Measurements from ENCODE around the gene VIPR2.
"Not testable (repeated sequence)": the region's sequence is repeated elsewhere in the genome, so short reads cannot be mapped to it uniquely, and the experiment has no call there.

Gene VIPR2

DNA sequence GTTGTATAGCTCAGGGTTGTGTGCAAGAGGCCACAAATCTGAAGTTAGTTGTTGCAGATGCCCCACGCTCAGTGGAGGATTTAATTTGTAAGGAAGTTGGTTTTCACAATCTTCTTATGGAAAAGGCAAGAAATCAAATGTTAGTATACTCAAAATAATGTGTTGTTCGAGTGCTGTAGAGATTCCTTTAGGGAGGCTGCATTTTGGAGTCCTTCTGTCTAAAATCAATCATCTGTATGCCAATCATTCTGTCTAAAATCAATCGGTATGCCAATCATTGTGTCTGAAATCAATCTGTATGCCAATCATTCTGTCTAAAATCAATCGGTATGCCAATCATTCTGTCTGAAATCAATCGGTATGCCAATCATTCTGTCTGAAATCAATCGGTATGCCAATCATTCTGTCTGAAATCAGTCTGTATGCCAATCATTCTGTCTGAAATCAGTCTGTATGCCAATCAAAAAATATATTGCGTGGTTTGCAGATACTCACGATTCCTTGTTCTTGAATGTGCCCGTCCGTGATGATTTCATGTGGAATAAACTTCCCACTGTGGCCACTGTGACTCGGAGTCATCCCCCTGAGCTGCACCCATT lies 19.1 kb upstream of the VIPR2 start:
- not testable (repeated sequence) for H3K36me3 Mint-ChIP-seq (ENCODE audit: low read depth); H3K27ac Mint-ChIP-seq; H3K27me3 Mint-ChIP-seq; H3K4me3 Mint-ChIP-seq; H3K4me1 Mint-ChIP-seq; DNase-seq; H3K9me3 Mint-ChIP-seq; ATAC-seq

DNA sequence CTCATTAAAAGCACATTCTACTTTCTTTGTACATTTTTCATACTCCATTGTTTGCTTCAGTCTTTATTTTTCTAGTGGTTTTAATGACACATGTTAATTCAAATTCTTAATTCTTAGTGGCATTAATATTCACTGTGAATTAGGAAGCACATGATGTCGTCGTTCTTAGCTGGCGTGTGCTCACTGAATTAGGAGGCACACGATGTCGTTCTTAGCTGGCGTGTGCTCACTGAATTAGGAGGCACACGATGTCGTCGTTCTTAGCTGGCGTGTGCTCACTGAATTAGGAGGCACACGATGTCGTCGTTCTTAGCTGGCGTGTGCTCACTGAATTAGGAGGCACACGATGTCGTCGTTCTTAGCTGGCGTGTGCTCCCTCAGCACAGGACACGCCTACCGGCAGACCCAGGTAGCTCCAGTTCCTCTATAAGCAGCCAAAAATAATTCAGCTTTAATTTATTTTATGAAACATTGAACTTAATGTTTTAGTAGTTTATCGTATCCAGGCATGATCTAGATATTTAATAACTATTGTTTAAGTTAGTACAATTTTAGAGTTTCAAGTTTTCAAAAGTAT lies 17.5 kb upstream of the VIPR2 start:
- H3K36me3 Mint-ChIP-seq (ENCODE audit: low read depth); DNase-seq; H3K27ac Mint-ChIP-seq; H3K4me3 Mint-ChIP-seq; H3K4me1 Mint-ChIP-seq; H3K27me3 Mint-ChIP-seq; ATAC-seq; H3K9me3 Mint-ChIP-seq: not testable (repeated sequence)

DNA sequence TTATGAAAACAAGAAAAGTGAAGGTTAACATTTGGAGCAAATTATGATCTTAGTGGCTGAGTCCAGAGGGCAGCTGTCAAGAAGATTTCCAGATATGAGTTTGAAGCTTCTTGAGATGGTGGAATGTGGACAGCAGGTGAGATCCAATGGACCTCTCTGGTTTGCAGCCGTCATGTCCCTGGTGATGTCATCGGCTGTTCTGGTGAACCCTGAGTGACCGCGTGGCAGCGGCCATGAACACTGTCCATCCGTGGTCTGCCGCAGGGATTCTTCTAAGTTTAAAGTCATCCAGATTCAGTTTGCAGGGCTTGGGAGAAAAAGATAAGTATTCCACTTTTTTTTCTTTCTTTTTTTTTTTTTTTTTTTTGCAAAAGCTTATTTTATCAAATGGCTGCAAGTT lies 15.8 kb upstream of the VIPR2 start:
- H3K27me3 Mint-ChIP-seq, result peaks cover 1% of the 10 kb centered on the region
- no peaks in the 10 kb centered on the region for H3K36me3 Mint-ChIP-seq (ENCODE audit: low read depth)
- no peaks in the 10 kb centered on the region for H3K4me1 Mint-ChIP-seq
- no peak for ATAC-seq
- no peaks in the 10 kb centered on the region for H3K9me3 Mint-ChIP-seq
- no peak overlapping the region for H3K4me3 Mint-ChIP-seq
- H3K27ac Mint-ChIP-seq, result no peak overlapping the region
- DNase-seq, result no peak

DNA sequence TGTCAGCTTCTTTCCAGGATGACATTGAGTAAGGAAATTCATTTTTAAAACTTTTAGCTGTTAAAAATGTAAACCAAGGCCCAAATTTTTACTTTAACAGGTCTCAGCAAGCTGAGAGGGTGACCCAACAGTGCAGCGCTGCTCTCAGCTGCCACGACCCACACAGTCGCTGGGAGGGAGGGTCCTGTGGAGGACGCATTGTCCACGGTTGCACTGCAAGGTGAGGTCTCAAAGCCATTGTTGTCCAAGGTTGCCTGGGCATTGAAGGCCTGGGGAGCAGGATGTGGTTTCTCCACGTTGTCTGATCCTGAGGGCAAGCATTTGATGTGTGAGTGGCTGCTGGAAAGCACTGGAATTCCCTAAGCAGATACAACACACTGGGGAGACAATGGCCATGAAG lies 15.1 kb upstream of the VIPR2 start:
- Mint-ChIP-seq H3K9me3 (no peaks in the 10 kb centered on the region), H3K27me3 (peaks cover 1% of the 10 kb centered on the region), H3K4me3 (no peak overlapping the region), H3K36me3 (ENCODE audit: low read depth) (no peaks in the 10 kb centered on the region), H3K4me1 (no peaks in the 10 kb centered on the region), H3K27ac (no peak overlapping the region)
- ATAC-seq (no peak), DNase-seq (no peak)

DNA sequence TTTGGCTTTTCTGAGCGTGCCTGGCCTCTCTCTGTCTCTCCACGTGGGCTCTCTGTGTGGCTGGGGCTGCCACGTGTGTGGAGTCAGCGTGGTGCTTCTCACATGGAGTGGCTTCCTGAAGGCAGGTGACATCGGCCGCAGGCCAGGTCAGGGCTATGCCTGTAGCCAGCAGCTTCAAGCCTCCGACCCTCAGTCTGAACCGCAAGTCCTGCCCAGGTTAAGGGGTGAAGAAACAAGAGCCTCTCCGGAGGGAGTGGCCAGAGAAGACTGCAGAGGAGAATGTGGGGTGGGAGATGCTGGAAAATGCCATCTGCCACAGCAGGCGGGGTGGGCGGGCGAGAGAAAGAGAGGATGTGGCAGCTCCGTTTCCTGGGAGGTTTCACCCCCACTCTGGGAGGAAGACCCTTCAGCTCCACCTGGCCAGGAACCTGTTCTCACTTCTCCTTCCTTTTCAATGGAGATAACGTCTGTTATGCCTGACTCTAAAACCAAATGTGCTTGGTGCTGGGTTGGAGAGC lies 14.3 kb upstream of the VIPR2 start:
- Mint-ChIP-seq H3K4me1 (no peaks in the 10 kb centered on the region), H3K36me3 (ENCODE audit: low read depth) (no peaks in the 10 kb centered on the region), H3K27me3 (peaks cover 1% of the 10 kb centered on the region), H3K27ac (no peak overlapping the region), H3K9me3 (no peaks in the 10 kb centered on the region), H3K4me3 (no peak overlapping the region)
- no peak for ATAC-seq
- DNase-seq, result no peak

DNA sequence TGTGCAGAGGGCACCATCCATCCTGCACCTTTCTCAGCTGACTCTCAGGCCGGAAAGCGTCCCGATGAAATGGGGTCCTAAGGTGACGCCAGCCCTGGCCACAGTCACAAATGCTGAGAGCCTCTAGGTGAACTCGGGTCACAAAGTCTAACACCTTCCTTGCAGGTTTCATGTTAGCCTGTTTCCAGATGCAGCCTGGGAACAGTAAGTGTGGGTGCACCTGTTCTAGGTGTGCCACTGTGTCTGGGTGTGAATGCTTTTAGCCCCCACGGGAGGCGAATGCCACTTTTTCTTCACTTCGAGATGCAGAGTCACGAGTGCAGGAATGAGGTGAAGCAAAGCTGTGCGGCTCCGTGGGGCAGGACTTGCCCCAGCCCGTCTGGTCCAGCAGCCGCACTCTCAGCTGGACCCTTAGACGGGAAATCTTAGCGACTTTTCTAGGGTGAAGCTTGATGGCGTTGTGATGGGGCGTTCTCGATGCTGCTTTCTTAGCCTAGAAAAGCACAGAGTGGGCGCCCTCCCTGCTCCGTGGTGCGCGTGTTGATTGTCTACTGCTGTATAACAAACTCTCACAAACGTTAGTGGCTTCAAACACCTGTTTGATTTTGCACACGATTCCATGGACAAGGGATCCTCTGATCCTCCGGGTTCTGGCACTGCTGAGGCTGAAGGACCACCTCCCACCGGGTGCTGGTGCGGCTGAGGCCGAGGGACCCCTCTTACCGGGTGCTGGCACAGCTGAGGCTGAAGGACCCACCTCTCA lies 13.6 kb upstream of the VIPR2 start:
- DNase-seq (no peak), ATAC-seq (no peak)
- H3K4me1 Mint-ChIP-seq, result no peaks in the 10 kb centered on the region
- H3K27me3 Mint-ChIP-seq, result peaks cover 1% of the 10 kb centered on the region
- H3K27ac Mint-ChIP-seq, result no peak overlapping the region
- H3K36me3 Mint-ChIP-seq (ENCODE audit: low read depth), result no peaks in the 10 kb centered on the region
- no peaks in the 10 kb centered on the region for H3K9me3 Mint-ChIP-seq
- no peak overlapping the region for H3K4me3 Mint-ChIP-seq

DNA sequence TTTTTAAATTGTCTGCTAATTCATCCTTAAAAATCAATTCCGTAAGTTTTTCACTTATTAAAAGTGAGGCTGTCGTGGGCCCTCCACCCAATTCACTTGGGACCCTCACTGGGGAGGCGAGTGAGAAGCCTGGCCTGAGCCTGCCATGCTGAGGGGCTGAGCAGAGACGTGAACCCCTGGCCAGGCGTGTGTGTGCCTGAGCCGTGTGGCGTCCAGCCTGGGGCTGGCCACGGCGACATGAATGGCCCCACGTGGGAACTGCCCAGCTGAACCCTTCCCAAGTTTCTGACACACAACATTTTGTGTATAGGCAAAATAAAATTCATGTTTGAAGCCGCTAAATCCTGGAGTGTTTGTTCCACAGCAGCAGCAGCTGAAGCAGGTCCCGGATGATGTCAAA lies 13.0 kb upstream of the VIPR2 start:
- Mint-ChIP-seq H3K4me1 (no peaks in the 10 kb centered on the region), H3K9me3 (no peaks in the 10 kb centered on the region), H3K27ac (no peak overlapping the region), H3K4me3 (no peak overlapping the region), H3K36me3 (ENCODE audit: low read depth) (no peaks in the 10 kb centered on the region), H3K27me3 (peaks cover 1% of the 10 kb centered on the region)
- DNase-seq, result no peak
- ATAC-seq, result no peak

DNA sequence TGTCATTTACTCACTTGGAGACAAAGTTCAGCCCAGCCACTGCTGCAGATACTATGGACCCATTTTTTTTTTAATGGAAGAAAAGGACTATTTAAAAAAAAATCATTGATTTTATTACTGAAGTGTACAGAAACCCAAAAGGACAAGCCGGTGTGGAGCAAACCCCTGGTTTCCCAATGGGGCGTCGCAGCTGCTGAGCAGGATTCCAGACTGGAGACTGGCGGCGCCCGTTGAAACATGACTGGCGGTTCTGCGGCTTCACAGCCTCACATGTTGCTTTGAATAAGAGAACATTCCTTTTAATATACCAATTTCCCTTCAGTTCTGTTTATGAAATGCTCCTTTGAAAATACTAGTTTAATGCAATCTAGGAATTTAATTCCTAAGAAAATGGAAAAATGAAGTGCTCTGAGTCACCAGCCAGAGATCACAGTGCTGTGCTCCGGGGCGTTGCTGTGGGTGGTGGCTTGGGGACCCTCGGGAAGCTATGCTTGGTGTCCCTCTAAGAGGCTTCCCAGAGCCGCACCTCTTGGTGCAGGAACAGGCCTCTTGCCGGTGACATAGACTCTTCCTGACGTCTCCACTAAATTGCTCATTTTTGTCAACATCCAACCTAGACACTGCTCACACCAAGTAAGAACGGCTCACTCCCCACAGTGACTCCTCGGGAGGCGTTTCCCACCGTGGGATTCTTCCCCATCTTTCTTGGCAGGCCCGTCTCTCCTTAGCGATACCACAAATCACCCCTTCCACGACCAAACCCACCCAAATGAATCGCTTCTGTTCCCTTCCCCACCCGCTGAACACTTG lies 12.0 kb upstream of the VIPR2 start:
- Mint-ChIP-seq H3K4me1 (no peaks in the 10 kb centered on the region), H3K36me3 (ENCODE audit: low read depth) (no peaks in the 10 kb centered on the region), H3K9me3 (no peaks in the 10 kb centered on the region), H3K27ac (no peak overlapping the region), H3K4me3 (no peak overlapping the region), H3K27me3 (peaks cover 1% of the 10 kb centered on the region)
- ATAC-seq, result no peak
- DNase-seq, result no peak

DNA sequence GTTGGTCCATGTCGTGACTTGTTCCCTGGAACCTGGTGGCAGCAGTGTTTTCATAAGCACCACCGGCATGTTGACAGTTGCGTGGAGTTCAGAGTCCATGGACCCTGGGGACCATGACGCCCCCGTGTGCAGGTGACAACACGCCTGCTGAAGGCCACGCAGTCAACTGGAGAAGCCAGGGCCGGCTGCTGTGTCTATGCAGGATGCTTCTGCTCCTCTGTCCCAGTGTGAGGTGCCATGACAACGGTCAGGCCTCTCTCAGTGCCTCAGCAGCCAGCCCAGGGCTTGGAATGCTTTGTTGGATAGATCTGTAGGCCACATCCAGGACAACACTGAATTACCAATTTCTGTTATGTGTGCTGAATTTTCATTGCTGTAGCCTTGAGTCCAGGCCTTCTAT lies 10.7 kb upstream of the VIPR2 start:
- ATAC-seq (no peak), DNase-seq (no peak)
- Mint-ChIP-seq H3K4me3 (no peak overlapping the region), H3K27ac (no peak overlapping the region), H3K27me3 (no peaks in the 10 kb centered on the region), H3K9me3 (no peaks in the 10 kb centered on the region), H3K36me3 (ENCODE audit: low read depth) (no peaks in the 10 kb centered on the region), H3K4me1 (no peaks in the 10 kb centered on the region)

DNA sequence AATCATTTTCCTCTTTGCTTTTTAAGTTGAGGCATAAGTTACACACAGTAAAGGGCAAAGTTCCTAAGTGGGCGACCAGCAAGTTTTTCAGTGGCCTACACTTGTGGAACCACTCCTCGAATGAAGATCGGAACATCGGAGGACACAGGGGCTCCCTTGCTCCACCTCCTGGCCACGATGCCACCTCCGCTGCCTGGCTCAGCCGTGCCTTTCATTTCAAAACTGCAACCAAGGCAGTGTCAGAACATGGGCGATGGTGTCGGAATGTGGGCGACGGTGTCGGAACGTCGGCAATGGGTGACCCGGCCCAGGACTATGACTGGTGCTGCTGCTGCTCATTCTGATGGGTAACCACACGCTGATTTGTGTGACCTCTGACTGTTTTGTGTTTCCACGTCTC lies 9.6 kb upstream of the VIPR2 start:
- H3K4me1 Mint-ChIP-seq, result no peaks in the 10 kb centered on the region
- no peaks in the 10 kb centered on the region for H3K9me3 Mint-ChIP-seq
- no peak overlapping the region for H3K27ac Mint-ChIP-seq
- no peak for ATAC-seq
- H3K36me3 Mint-ChIP-seq (ENCODE audit: low read depth), result no peaks in the 10 kb centered on the region
- DNase-seq, result no peak
- no peak overlapping the region for H3K4me3 Mint-ChIP-seq
- H3K27me3 Mint-ChIP-seq, result no peaks in the 10 kb centered on the region

DNA sequence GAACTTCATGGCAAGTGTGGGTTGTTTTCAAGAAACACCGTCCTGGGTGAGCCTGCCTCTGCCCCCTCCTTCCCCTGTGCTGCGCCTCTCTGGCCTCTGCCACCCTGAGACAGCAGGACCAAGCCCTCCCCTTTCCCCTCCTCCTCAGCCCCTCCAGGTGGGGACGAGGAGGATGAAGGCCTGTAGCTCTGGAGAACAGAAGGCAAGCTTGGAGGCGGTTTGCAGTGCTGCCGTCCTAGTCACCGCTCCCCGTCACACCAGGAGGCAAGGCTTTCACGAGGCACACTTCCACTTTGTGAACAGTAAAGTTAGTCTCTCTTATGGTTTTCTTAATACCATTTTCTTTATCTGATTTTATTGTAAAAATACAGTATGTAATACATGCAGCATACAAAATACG lies 8.8 kb upstream of the VIPR2 start:
- no peaks in the 10 kb centered on the region for H3K27me3 Mint-ChIP-seq
- ATAC-seq, result no peak
- no peak for DNase-seq
- H3K4me1 Mint-ChIP-seq, result no peaks in the 10 kb centered on the region
- H3K4me3 Mint-ChIP-seq, result no peak overlapping the region
- no peaks in the 10 kb centered on the region for H3K9me3 Mint-ChIP-seq
- H3K36me3 Mint-ChIP-seq (ENCODE audit: low read depth), result no peaks in the 10 kb centered on the region
- H3K27ac Mint-ChIP-seq, result no peak overlapping the region

DNA sequence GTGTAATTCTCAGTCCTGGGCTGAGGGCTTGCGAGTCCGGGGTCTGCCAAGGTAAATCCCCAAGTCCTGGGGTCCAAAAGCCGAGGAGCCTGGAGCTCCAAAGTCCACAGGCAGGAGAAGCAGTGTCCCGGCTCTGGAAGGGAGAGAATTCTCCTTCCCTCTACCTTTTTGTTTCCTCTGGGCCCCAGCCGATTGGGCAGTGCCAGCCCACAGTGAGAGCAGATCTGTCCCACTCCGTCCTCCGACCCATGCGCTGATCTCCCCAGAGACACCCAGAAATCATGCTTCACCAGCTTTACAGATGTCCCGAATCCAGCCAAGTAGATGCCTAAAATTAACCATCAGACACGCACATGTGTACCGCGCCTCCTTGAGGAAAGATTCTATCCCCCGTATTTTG lies 8.1 kb upstream of the VIPR2 start:
- H3K4me3 Mint-ChIP-seq, result no peak overlapping the region
- no peak overlapping the region for H3K27ac Mint-ChIP-seq
- H3K4me1 Mint-ChIP-seq, result no peaks in the 10 kb centered on the region
- no peaks in the 10 kb centered on the region for H3K36me3 Mint-ChIP-seq (ENCODE audit: low read depth)
- no peaks in the 10 kb centered on the region for H3K9me3 Mint-ChIP-seq
- ATAC-seq, result no peak
- no peaks in the 10 kb centered on the region for H3K27me3 Mint-ChIP-seq
- DNase-seq, result no peak

DNA sequence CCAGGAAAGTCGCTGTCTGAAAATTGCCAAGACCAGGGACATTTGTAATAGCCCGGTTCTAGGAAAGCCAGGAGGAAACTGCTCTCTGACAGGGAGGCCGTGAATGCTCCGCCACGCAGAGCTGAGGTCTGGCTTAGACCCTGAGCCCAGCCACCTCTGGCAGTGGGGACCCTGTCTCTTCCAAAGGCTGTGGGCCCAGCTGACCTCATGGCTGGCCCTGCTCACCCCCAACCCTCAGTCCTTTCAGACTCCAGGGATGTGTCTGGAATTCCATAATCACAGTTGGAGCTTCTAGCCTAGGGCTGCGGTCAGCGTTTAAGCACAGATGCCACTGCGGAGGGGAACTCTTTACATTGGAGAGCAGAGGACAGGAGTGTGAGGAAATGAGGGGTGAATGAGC lies 6.6 kb upstream of the VIPR2 start:
- DNase-seq (no peak), ATAC-seq (no peak)
- H3K36me3 Mint-ChIP-seq (ENCODE audit: low read depth), result no peaks in the 10 kb centered on the region
- no peaks in the 10 kb centered on the region for H3K4me1 Mint-ChIP-seq
- H3K27me3 Mint-ChIP-seq, result no peaks in the 10 kb centered on the region
- no peak overlapping the region for H3K27ac Mint-ChIP-seq
- H3K9me3 Mint-ChIP-seq, result no peaks in the 10 kb centered on the region
- H3K4me3 Mint-ChIP-seq, result no peak overlapping the region

DNA sequence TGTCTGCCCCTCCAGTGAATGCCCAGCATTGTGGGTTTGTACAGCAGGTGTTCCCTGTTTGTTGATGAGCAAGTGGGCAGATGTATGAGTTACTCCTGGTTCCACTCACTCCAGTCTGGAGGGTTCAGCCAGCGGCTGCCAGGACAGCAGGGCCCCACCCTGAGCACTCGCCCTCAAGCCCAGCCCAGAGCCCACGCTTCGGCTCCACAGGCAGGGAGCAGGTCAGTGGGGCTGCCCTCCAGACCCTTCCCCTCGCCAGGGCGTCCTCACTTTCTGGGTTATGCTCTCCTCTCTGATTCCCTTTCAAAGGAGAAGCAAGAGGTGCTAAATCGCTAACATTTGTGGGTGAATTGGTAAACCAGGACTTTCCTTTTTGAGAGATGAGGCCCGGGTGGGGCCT lies 4.8 kb upstream of the VIPR2 start:
- Mint-ChIP-seq H3K4me1 (no peaks in the 10 kb centered on the region), H3K4me3 (no peak overlapping the region), H3K27me3 (peaks cover 4% of the 10 kb centered on the region), H3K9me3 (no peaks in the 10 kb centered on the region), H3K36me3 (ENCODE audit: low read depth) (no peaks in the 10 kb centered on the region), H3K27ac (no peak overlapping the region)
- DNase-seq (no peak), ATAC-seq (no peak)
